ENCODE results near the gene ATG16L2.
A peak's percentile ranks its signal among the peaks of the same experiment; 100 is the strongest.

ATG16L2 gene

DNA sequence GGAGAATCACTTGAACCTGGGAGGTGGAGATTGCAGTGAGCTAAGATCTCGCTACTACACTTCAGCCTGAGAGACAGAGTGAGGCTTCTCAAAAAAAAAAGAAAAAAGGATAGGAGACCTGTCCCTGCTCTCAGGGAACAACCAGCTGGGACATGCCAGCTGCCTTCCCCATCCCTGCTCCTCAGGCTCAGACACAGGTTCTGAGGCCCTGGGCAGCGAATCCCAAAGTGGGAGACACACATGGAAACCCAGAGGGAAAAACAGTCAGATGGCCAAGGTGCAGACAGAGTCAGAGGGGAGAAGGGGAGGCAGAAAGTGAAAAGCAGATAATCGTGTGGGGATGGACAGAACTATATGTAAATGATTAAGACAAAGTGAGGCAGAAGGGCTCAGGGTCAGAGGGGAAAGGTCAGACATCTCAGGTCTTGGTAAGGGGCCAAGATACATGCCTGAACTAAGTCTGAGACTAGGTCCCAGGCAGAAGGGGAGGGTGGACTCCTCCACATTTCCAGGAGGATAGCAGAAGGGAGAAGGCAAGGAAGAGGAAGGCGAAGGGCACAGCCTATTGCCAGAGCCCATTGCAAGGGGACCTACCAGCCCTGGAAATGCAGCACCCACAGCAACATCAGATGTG, 34.6 kb upstream of the ATG16L2 start:
- H3K27ac ChIP-seq (ENCODE audit: poor library complexity, severe bottlenecking) = no peak overlapping the region
- TF ChIP-seq, protein P1, sequence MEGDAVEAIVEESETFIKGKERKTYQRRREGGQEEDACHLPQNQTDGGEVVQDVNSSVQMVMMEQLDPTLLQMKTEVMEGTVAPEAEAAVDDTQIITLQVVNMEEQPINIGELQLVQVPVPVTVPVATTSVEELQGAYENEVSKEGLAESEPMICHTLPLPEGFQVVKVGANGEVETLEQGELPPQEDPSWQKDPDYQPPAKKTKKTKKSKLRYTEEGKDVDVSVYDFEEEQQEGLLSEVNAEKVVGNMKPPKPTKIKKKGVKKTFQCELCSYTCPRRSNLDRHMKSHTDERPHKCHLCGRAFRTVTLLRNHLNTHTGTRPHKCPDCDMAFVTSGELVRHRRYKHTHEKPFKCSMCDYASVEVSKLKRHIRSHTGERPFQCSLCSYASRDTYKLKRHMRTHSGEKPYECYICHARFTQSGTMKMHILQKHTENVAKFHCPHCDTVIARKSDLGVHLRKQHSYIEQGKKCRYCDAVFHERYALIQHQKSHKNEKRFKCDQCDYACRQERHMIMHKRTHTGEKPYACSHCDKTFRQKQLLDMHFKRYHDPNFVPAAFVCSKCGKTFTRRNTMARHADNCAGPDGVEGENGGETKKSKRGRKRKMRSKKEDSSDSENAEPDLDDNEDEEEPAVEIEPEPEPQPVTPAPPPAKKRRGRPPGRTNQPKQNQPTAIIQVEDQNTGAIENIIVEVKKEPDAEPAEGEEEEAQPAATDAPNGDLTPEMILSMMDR (IDR thresholded peaks at IDR 0.05; ENCODE audit: poor library complexity, severe bottlenecking) = no peak
- no peak for ATAC-seq (ENCODE audit: low read depth)

DNA sequence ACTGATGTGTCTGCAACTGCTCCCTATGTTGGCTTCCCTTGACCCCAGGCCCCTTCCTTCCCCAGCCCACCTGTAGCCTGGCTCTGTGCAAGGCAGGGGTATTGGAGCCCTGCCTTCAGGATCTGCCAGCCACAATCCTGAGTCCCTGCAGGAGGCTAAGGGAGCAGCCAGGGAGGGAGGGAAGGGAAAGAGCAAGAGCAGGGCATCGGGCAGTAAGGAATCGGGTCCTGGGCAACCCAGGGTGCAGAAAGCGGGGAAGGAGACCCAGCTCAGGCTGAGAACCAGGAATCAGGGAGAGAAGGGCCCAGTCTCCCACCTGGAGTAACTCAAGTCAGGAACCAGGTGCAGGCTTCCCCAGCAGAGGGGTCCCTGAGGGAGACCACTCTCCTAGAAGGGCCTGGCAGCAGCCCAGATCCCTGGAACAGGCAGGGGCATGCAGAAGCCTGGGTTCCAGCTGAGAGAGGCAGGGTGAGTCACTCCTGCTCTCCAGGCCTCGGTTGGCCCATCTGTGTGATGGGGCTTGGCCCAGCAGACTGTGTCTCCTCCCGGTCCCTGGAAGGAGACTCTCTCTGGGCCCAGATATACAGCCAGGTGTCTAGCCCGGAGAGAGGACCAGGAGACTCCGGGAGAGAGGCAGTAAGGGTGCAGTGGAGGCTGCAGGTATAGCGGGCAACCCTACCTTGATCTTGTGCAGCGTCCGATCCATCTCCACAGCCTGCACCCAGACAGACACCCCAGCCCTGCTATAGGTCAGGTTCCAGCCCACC, 33.7 kb upstream of the ATG16L2 start:
- no peaks in the 10 kb centered on the region for H3K27me3 ChIP-seq (ENCODE audit: insufficient read depth, poor library complexity, severe bottlenecking)
- H3K27ac ChIP-seq (ENCODE audit: poor library complexity, severe bottlenecking) = peak overlapping the region; percentile 28
- H3K9me3 ChIP-seq (ENCODE audit: severe bottlenecking) = no peaks in the 10 kb centered on the region
- H3K36me3 ChIP-seq (ENCODE audit: low read depth) = no peaks in the 10 kb centered on the region
- ATAC-seq (ENCODE audit: low read depth) = peak; percentile 28
- H3K4me1 ChIP-seq (ENCODE audit: insufficient read depth, poor library complexity, severe bottlenecking) = no peaks in the 10 kb centered on the region
- TF ChIP-seq, protein P1 (IDR thresholded peaks at IDR 0.05; ENCODE audit: poor library complexity, severe bottlenecking) = no peak
- DNase-seq (ENCODE audit: low spot score) = no peak
- peak overlapping the region; percentile 65 for H3K4me3 ChIP-seq (ENCODE audit: severe bottlenecking)

More for the DNA sequence above, 34.6 kb upstream of the ATG16L2 start:
- H3K4me1 ChIP-seq (ENCODE audit: insufficient read depth, poor library complexity, severe bottlenecking) = no peaks in the 10 kb centered on the region
- no peaks in the 10 kb centered on the region for H3K27me3 ChIP-seq (ENCODE audit: insufficient read depth, poor library complexity, severe bottlenecking)
- no peak overlapping the region for H3K4me3 ChIP-seq (ENCODE audit: severe bottlenecking)
- H3K9me3 ChIP-seq (ENCODE audit: severe bottlenecking) = no peaks in the 10 kb centered on the region
- no peak for DNase-seq (ENCODE audit: low spot score)
- no peaks in the 10 kb centered on the region for H3K36me3 ChIP-seq (ENCODE audit: low read depth)

DNA sequence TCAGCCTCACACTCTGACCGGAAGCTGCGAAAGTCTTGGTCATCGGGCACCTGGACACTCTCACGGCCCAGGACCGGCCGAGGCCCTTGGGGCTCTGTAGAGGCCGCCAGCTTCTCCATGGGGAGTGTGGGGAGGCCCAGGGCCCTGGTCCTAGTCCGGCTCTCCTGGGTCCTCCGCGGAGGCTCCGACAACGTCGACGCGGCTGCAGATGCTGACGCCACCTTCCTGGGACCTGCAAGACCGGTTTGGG, 33.2 kb upstream of the ATG16L2 start:
- no peaks in the 10 kb centered on the region for H3K36me3 ChIP-seq (ENCODE audit: low read depth)
- DNase-seq (ENCODE audit: low spot score) (no peak), ATAC-seq (ENCODE audit: low read depth) (peak; percentile 17; the same call in 2 of the 3 replicates)
- H3K27ac ChIP-seq (ENCODE audit: poor library complexity, severe bottlenecking) = peak overlapping the region; percentile 28
- no peaks in the 10 kb centered on the region for H3K27me3 ChIP-seq (ENCODE audit: insufficient read depth, poor library complexity, severe bottlenecking)
- peak overlapping the region; percentile 65 for H3K4me3 ChIP-seq (ENCODE audit: severe bottlenecking)
- no peaks in the 10 kb centered on the region for H3K9me3 ChIP-seq (ENCODE audit: severe bottlenecking)
- TF ChIP-seq, protein P1 (IDR thresholded peaks at IDR 0.05; ENCODE audit: poor library complexity, severe bottlenecking) = no peak
- H3K4me1 ChIP-seq (ENCODE audit: insufficient read depth, poor library complexity, severe bottlenecking) = no peaks in the 10 kb centered on the region

DNA sequence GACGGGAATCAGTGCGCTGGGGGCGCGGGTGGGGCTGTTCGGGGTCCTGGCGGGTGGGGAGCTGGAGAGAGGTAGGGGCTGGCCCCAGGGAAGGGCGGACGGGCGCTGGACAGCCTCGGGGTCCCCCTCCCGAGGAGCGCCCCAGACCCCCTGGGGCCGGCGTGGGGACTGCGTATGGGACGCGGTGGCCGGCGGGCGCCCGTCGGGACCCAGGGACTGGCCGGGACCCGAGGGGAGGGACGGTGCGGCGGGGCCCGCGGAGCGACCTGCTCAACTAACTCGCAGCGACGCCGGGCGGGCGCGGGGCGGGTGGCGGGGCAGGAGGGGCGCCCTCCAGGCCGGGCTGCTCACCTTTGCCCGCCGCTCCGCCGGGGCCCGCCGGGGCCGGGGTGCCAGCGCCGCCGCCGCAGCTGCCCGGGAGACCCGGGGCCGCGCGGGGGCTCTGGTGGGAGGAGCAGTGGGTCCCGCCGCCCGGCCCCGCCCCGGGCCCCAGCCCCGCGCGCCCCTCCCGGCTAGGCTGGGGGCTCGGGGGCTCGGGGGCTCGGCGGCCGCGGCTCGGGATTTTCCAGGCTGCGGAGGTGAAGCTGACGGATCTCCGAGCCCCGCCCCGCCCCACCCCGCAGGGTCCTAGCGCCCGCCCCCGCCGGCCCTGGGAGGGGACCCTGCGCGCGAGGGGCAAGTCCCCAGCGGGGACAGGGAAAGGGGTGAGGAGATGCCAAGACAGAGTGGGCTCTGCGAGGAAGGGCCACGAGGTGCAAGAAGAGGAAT, 32.7 kb upstream of the ATG16L2 start:
- H3K9me3 ChIP-seq (ENCODE audit: severe bottlenecking) = no peaks in the 10 kb centered on the region
- H3K36me3 ChIP-seq (ENCODE audit: low read depth) = no peaks in the 10 kb centered on the region
- no peaks in the 10 kb centered on the region for H3K27me3 ChIP-seq (ENCODE audit: insufficient read depth, poor library complexity, severe bottlenecking)
- no peaks in the 10 kb centered on the region for H3K4me1 ChIP-seq (ENCODE audit: insufficient read depth, poor library complexity, severe bottlenecking)
- TF ChIP-seq, protein P1 (IDR thresholded peaks at IDR 0.05; ENCODE audit: poor library complexity, severe bottlenecking) = no peak
- peak overlapping the region; percentile 28 for H3K27ac ChIP-seq (ENCODE audit: poor library complexity, severe bottlenecking)
- peak overlapping the region; percentile 65 for H3K4me3 ChIP-seq (ENCODE audit: severe bottlenecking)
- DNase-seq (ENCODE audit: low spot score) (no peak), ATAC-seq (ENCODE audit: low read depth) (peak; percentile 42)

Data from RWPE2 (cell line).